CD4-positive, alpha-beta memory T cell (primary cell): ENCODE measurements around the gene PAXX. TPM values are rescaled to one million over a fixed set of nuclear protein-coding genes. Genes with fewer than 3 reads are reported as not detected.

Source experiments
- CTCF ChIA-PET: fragments of 350-600 bp; sonication (Branson Sonifier 250); formaldehyde crosslinking; loops from one replicate; lab custom pipeline; 2021; ENCODE audit warnings: inconsistent platforms; ENCODE audit not compliant: partially characterized antibody; lab: Charles Lee
- POLR2A ChIA-PET: fragments of 350-600 bp; sonication (Branson Sonifier 250); formaldehyde crosslinking; loops from one replicate; lab custom pipeline; 2021; ENCODE audit not compliant: partially characterized antibody; lab: Charles Lee
- DNase-seq, 5 donors: peaks; one replicate each; pipeline versions ENCODE4 v3.0.0 to v3.0.0-alpha.2; 2020 to 2022; ENCODE audit warnings: mixed read lengths in 1 of 5
- H3K27ac ChIP-seq: one replicate; pipeline ENCODE4 v1.7.0; 2013; ENCODE audit warnings: low read depth, low read length
- H3K27me3 ChIP-seq: 2 replicates; pipeline ENCODE4 v1.7.0; 2013; ENCODE audit warnings: mild to moderate bottlenecking, low read length, moderate library complexity; ENCODE audit not compliant: insufficient read depth
- H3K36me3 ChIP-seq: 2 replicates; pipeline ENCODE4 v1.7.0; 2013; ENCODE audit warnings: mild to moderate bottlenecking, low read length, moderate library complexity; ENCODE audit not compliant: insufficient read depth
- H3K4me1 ChIP-seq: 2 replicates; pipeline ENCODE4 v1.7.0; 2013; ENCODE audit warnings: mild to moderate bottlenecking, low read length, moderate library complexity; ENCODE audit not compliant: insufficient read depth
- H3K4me3 ChIP-seq, 2 donors: one replicate each; pipeline ENCODE4 v1.7.0; 2013; ENCODE audit warnings: low read length in 2 of 2, mild to moderate bottlenecking in 1 of 2
- H3K9me3 ChIP-seq, 2 donors: one replicate each; pipeline ENCODE4 v1.7.0; 2013; ENCODE audit warnings: low read length in 2 of 2, control low read depth in 1 of 2; ENCODE audit not compliant: control insufficient read depth in 1 of 2
- H3K27ac Mint-ChIP-seq, 7 donors: one replicate each; pipeline ENCODE4 v1.8.0; 2020 to 2021; ENCODE audit warnings: mixed read lengths in 7 of 7, mild to moderate bottlenecking in 6 of 7, inconsistent platforms in 3 of 7, moderate library complexity in 3 of 7
- H3K27me3 Mint-ChIP-seq, 2 donors: one replicate each; pipeline ENCODE4 v1.8.0; 2020 to 2021; ENCODE audit warnings: mixed read lengths in 2 of 2
- H3K36me3 Mint-ChIP-seq, 2 donors: one replicate each; pipeline ENCODE4 v1.8.0; 2020 to 2021; ENCODE audit warnings: mixed read lengths in 2 of 2, inconsistent platforms in 1 of 2, mild to moderate bottlenecking in 1 of 2
- H3K4me1 Mint-ChIP-seq, 4 donors: one replicate each; pipeline ENCODE4 v1.8.0; 2020 to 2021; ENCODE audit warnings: mixed read lengths in 4 of 4, mild to moderate bottlenecking in 1 of 4
- H3K4me3 Mint-ChIP-seq, 8 donors: one replicate each; pipeline ENCODE4 v1.8.0; 2020 to 2021; ENCODE audit warnings: mixed read lengths in 8 of 8, mild to moderate bottlenecking in 7 of 8, moderate library complexity in 6 of 8, inconsistent platforms in 3 of 8
- H3K9me3 Mint-ChIP-seq, 8 donors: one replicate each; pipeline ENCODE4 v1.8.0; 2020 to 2021; ENCODE audit warnings: mixed read lengths in 8 of 8, mild to moderate bottlenecking in 5 of 8, inconsistent platforms in 3 of 8, moderate library complexity in 1 of 8
- intact Hi-C: fragments of 100-400 bp; cut with micrococcal nuclease; formaldehyde crosslinking; loops from one replicate; pipeline ENCODE4 v1.15.1; 2023
- polyA plus RNA-seq, 2 donors: library from polyadenylated mRNA; unstranded; fragments of 300-500 nt; fragmentation: Illumina TruSeq; gene quantifications; one replicate each; pipeline ENCODE4 v1.2.3, GENCODE V29; 2021
- total RNA-seq, 2 experiments: library from RNA; stranded (reverse); gene quantifications; one replicate each; pipeline ENCODE4 v1.2.3, GENCODE V29; 2021

The PAXX gene
- total and polyA plus RNA-seq, 4 experiments from 2014 or later, result 76.0 to 103 (median 97.5) TPM

DNA sequence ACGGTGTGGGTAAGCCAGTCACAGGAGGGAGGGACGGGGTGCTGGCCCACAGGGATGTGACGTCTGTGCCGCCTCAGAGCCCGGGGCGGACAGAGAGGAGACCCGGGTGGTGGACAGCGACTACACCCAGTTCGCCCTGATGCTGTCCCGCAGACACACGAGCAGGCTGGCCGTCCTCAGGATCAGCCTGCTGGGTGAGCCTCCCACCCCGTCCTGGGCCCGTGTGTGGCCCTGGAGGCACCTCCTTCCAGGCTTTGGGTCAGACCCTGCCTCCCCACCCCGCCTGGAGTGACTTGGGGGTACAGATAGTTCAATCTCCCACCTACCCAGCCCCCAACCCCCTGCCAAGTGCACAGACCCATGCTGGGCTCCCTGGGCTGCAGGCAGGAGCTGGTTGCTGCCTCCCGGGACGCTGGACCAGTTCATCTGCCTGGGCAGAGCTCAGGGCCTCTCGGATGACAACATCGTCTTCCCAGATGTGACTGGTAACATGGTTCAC lies 38.4 kb upstream of the PAXX start:
- POLR2A ChIA-PET, result interaction anchor here (1.1 kb wide), 1 partner anchor 31 kb away, joined by 3 read pairs; no protein-coding TSS in a partner anchor

DNA sequence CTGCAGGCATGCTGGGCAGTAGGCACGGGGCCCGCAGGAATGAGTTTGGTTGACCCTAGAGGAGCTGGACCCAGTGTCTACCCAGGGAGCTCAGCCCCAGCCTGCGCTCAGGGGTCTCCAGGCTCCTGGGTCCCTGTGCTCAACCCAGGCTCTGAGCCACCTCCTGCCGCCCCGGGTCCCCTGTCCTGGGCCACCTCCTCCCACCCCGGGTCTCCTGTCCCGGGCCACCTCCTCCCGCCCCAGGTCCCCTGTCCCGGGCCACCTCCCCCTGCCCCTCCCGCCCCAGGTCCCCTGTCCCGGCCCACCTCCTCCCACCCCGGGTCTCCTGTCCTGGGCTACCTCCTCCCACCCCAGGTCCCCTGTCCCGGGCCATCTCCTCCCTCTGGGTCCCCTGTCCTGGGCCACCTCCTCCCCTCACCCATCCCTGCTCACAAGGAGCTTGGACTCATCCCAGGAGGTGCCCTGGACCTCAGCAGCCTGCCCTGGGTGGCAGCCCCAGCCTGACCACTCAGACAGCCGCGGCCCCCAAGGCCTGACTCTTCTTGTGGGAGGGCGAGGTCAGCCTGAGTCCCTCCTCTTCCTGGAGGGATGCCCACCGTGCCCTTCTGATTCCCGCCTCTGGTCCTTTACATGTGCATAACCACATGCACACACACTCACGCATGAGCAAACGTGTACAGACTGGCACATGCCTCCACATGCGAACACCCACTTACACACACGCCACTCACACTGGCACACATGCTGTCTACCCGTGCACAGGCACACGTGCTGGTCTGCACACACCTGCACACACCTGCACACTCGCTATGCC lies 37.7 kb upstream of the PAXX start:
- H3K36me3 Mint-ChIP-seq, result peaks cover 0 to 9% of the 10 kb centered on the region in 2 donors
- no peak overlapping the region for H3K4me3 Mint-ChIP-seq

More for the DNA sequence above, 38.4 kb upstream of the PAXX start:
- no peaks in the 10 kb centered on the region for H3K27me3 Mint-ChIP-seq
- Histone ChIP-seq H3K9me3 (no peaks in the 10 kb centered on the region), H3K4me3 (no peak overlapping the region), H3K27me3 (no peaks in the 10 kb centered on the region), H3K36me3 (no peaks in the 10 kb centered on the region), H3K4me1 (peaks cover 22% of the 10 kb centered on the region), H3K27ac (no peak overlapping the region)
- H3K4me3 Mint-ChIP-seq, result no peak overlapping the region
- peak in 1 of 5 donors; percentile 9 for DNase-seq
- H3K4me1 Mint-ChIP-seq, result peaks cover 4 to 23% (median 11%) of the 10 kb centered on the region in 4 donors
- H3K27ac Mint-ChIP-seq, result no peak overlapping the region
- intact Hi-C loops, result no loop called here
- H3K9me3 Mint-ChIP-seq, result peaks cover 0 to 6% (median 0%) of the 10 kb centered on the region in 8 donors
- CTCF ChIA-PET, result no interaction called here
- H3K36me3 Mint-ChIP-seq, result peaks cover 0 to 9% of the 10 kb centered on the region in 2 donors

DNA sequence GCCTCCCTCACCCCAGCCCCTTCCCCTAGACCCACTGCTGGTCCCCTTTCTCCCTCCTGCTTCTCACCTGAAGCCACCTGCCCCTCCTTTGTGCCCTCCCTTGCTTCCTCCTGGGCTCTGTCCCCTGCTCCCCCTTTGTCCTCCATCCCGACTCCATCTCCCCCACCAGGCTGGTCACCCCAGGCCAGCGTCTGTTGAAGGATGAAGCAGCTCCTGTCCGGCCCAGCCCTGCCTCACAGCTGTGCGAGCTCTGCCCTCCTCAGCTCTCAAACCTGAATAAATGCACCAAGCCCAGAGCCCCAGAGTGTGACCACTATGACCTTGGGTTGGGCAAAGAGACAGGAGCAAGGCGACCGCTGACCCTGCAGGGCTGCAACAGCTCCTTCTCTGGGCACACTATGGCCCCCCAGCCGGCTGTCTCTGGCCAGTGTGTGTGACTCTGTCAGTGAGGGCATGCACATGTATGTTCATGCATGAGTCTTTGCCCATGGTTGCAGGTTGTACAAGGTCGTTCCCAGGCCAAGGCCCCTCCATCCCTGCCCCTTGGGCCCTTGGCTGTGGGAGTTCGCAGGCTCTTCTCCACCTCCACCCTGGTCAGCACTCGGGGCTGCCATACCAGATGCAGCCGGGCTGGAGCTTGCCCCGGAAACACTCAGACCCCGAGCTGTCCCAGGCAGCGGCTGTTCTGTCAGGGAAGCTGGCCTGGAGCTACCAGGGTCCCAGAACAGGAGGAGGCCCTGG lies 36.9 kb upstream of the PAXX start:
- peak overlapping the region in 1 of 7 donors; percentile 80 for H3K27ac Mint-ChIP-seq

More for the DNA sequence above, 37.7 kb upstream of the PAXX start:
- no peaks in the 10 kb centered on the region for H3K36me3 ChIP-seq
- Mint-ChIP-seq H3K27me3 (no peaks in the 10 kb centered on the region), H3K9me3 (peaks cover 0 to 6% (median 0%) of the 10 kb centered on the region in 8 donors), H3K27ac (peak overlapping the region in 1 of 7 donors; percentile 78), H3K4me1 (peaks cover 4 to 29% (median 11%) of the 10 kb centered on the region in 4 donors)
- H3K4me1 ChIP-seq, result peaks cover 25% of the 10 kb centered on the region
- no peaks in the 10 kb centered on the region for H3K9me3 ChIP-seq
- POLR2A ChIA-PET, result interaction anchor here (1.0 kb wide), 1 partner anchor 38 kb away, joined by 3 read pairs; the partner anchor contains the start of gene PAXX
- intact Hi-C loops, result no loop called here
- CTCF ChIA-PET, result no interaction called here
- no peak overlapping the region for H3K27ac ChIP-seq
- no peak overlapping the region for H3K4me3 ChIP-seq
- peak in 1 of 5 donors; percentile 24 for DNase-seq
- no peaks in the 10 kb centered on the region for H3K27me3 ChIP-seq

DNA sequence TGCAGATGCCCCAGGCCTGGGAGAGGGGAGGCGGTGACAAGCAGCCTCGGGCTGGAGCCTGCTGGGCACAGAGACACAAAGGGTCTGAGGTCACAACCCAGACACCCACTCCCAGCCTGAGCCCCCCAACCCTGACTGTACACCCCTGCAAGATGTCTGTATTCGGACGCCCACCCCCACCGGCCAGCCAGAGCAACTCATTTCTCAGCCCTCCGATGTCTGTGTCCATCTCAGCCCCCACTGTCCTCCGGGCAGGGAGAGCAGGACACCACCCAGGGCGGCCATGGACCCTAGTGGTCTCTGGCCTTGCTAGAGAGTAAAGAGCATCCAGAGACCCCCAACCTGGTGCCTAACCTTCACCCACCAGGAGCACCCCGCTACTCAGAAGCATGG lies 36.3 kb upstream of the PAXX start:
- H3K4me1 ChIP-seq, result peaks cover 28% of the 10 kb centered on the region
- Mint-ChIP-seq H3K36me3 (peaks cover 0 to 9% of the 10 kb centered on the region in 2 donors), H3K4me1 (peaks cover 5 to 36% (median 9%) of the 10 kb centered on the region in 4 donors), H3K27me3 (no peaks in the 10 kb centered on the region), H3K9me3 (peaks cover 0 to 6% (median 0%) of the 10 kb centered on the region in 8 donors), H3K27ac (no peak overlapping the region), H3K4me3 (peak overlapping the region in 1 of 8 donors; percentile 49)
- H3K9me3 ChIP-seq, result no peaks in the 10 kb centered on the region
- H3K27me3 ChIP-seq, result no peaks in the 10 kb centered on the region
- ChIA-PET POLR2A (no interaction called here), CTCF (no interaction called here)
- no peaks in the 10 kb centered on the region for H3K36me3 ChIP-seq
- intact Hi-C loops, result no loop called here
- H3K4me3 ChIP-seq, result no peak overlapping the region
- DNase-seq, result peak in 1 of 5 donors; percentile 34
- H3K27ac ChIP-seq, result no peak overlapping the region

More for the DNA sequence above, 36.9 kb upstream of the PAXX start:
- no peaks in the 10 kb centered on the region for H3K36me3 ChIP-seq
- no peaks in the 10 kb centered on the region for H3K27me3 ChIP-seq
- H3K9me3 ChIP-seq, result no peaks in the 10 kb centered on the region
- CTCF ChIA-PET, result no interaction called here
- no peak for DNase-seq
- no peak overlapping the region for H3K4me3 ChIP-seq
- no peak overlapping the region for H3K27ac ChIP-seq
- Mint-ChIP-seq H3K9me3 (peaks cover 0 to 6% (median 0%) of the 10 kb centered on the region in 8 donors), H3K27me3 (no peaks in the 10 kb centered on the region), H3K36me3 (peaks cover 0 to 9% of the 10 kb centered on the region in 2 donors), H3K4me3 (no peak overlapping the region), H3K4me1 (peaks cover 6 to 36% (median 10%) of the 10 kb centered on the region in 4 donors)
- POLR2A ChIA-PET, result interaction anchor here (1.0 kb wide), 1 partner anchor 37 kb away, joined by 3 read pairs; the partner anchor contains the start of gene PAXX
- intact Hi-C loops, result no loop called here
- H3K4me1 ChIP-seq, result peaks cover 29% of the 10 kb centered on the region

DNA sequence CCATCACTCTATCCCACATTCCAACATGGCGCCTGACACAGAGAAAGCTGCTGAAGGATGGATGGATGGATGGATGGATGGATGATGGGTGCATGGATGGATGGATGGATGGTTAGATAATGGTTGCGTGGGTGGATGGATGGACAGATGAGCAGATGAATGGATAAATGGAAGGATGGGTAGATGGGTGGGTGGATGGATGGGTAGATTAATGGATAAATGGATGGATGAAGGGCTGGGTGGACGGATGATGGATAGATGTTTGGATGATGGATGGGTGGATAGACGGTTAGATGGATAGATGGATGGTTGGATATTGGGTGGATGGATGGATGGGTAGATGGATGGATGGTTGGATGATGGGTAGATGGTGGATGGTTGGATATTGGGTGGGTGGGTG lies 35.6 kb upstream of the PAXX start:
- no peak overlapping the region for H3K4me3 ChIP-seq
- peaks cover 32% of the 10 kb centered on the region for H3K4me1 ChIP-seq
- Mint-ChIP-seq H3K27ac (peak overlapping the region in 1 of 7 donors; percentile 38), H3K4me1 (peaks cover 5 to 38% (median 10%) of the 10 kb centered on the region in 4 donors), H3K9me3 (peaks cover 0 to 6% (median 0%) of the 10 kb centered on the region in 8 donors), H3K4me3 (no peak overlapping the region), H3K27me3 (no peaks in the 10 kb centered on the region), H3K36me3 (peaks cover 0 to 9% of the 10 kb centered on the region in 2 donors)
- ChIA-PET CTCF (no interaction called here), POLR2A (no interaction called here)
- intact Hi-C loops, result no loop called here
- no peaks in the 10 kb centered on the region for H3K36me3 ChIP-seq
- no peaks in the 10 kb centered on the region for H3K27me3 ChIP-seq
- DNase-seq, result no peak
- no peaks in the 10 kb centered on the region for H3K9me3 ChIP-seq
- no peak overlapping the region for H3K27ac ChIP-seq

DNA sequence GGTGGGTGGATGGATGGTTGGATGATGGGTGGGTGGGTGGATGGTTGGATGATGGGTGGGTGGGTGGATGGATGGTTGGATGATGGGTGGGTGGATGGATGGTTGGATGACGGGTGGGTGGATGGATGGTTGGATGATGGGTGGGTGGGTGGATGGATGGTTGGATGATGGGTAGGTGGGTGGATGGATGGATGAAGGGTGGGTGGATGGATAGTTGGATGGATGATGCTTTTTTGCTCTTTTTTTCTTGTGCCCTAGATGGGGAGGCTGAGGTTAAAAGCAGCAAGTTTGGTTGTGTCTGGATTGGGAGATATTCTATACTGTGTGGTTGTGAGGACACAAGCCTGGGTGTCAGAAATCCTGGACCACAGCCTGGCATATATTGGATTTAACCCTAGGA lies 34.8 kb upstream of the PAXX start:
- Mint-ChIP-seq H3K4me3 (peak overlapping the region in 1 of 8 donors; percentile 61), H3K27ac (no peak overlapping the region), H3K36me3 (peaks cover 0 to 9% of the 10 kb centered on the region in 2 donors), H3K4me1 (peaks cover 8 to 38% (median 10%) of the 10 kb centered on the region in 4 donors), H3K27me3 (no peaks in the 10 kb centered on the region), H3K9me3 (peaks cover 0 to 6% (median 0%) of the 10 kb centered on the region in 8 donors)
- CTCF ChIA-PET, result no interaction called here
- intact Hi-C loops, result no loop called here
- H3K9me3 ChIP-seq, result no peaks in the 10 kb centered on the region
- peaks cover 35% of the 10 kb centered on the region for H3K4me1 ChIP-seq
- POLR2A ChIA-PET, result no interaction called here
- DNase-seq, result no peak
- H3K36me3 ChIP-seq, result no peaks in the 10 kb centered on the region
- H3K4me3 ChIP-seq, result no peak overlapping the region
- H3K27me3 ChIP-seq, result no peaks in the 10 kb centered on the region
- H3K27ac ChIP-seq, result no peak overlapping the region
